ENCODE data around the gene HSD17B8. TPM values are rescaled to one million over a fixed set of nuclear protein-coding genes. Genes with fewer than 3 reads are reported as not detected.
A peak's percentile ranks its signal among the peaks of the same experiment; 100 is the strongest.

The HSD17B8 gene
- total and polyA plus RNA-seq, 2 donors, result 7.6 to 17.3 TPM

DNA sequence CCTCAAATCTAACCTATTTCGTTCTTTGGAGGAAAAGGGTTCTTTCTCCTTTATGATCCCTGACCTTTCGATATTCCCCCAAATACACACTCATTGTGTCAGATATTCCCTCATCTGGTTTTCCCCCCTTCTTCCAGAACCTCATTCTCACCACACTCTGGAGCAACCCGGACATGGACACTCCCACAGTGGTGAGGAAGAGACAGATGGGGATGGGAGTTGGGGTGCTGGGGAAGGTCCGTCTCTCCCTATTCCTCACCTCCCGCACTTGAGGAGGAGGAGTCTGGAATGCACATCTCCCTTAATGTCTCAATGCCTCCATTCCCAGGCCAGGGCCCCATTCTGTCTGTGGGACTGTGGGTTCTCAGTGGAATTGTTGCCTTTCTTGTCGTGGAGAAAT is 2.5 kb upstream of the HSD17B8 start:
- DNase-seq (ENCODE audit: extremely low spot score), result no peak
- Histone ChIP-seq H3K4me1 (ENCODE audit: insufficient read depth) (peaks cover 2% of the 10 kb centered on the region), H3K36me3 (ENCODE audit: insufficient read depth) (no peaks in the 10 kb centered on the region), H3K27ac (ENCODE audit: low read depth) (no peak overlapping the region), H3K4me3 (ENCODE audit: low read depth, low read length) (no peak overlapping the region)
- 80% methylated on average over 6 of the region's 6 CpGs for WGBS

DNA sequence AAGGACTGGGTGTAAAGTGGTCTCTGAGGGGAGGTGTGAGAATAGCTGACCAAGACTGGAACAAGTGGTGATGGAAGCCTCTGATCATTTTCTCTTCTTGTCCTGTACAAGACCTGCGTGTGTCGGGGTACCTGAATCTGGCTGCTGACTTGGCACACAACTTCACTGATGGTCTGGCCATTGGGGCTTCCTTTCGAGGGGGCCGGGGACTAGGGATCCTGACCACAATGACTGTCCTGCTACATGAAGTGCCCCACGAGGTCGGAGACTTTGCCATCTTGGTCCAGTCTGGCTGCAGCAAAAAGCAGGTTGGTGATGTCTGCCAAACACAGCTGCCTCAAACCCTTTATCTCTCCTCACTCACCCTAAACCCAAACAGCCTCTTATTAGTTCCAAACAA is 1.7 kb upstream of the HSD17B8 start:
- H3K4me3 ChIP-seq (ENCODE audit: low read depth, low read length), result no peak overlapping the region
- H3K36me3 ChIP-seq (ENCODE audit: insufficient read depth), result no peaks in the 10 kb centered on the region
- WGBS, result 89% methylated on average over 6 of the region's 6 CpGs
- H3K4me1 ChIP-seq (ENCODE audit: insufficient read depth), result peaks cover 2% of the 10 kb centered on the region
- no peak overlapping the region for H3K27ac ChIP-seq (ENCODE audit: low read depth)
- DNase-seq (ENCODE audit: extremely low spot score), result no peak

DNA sequence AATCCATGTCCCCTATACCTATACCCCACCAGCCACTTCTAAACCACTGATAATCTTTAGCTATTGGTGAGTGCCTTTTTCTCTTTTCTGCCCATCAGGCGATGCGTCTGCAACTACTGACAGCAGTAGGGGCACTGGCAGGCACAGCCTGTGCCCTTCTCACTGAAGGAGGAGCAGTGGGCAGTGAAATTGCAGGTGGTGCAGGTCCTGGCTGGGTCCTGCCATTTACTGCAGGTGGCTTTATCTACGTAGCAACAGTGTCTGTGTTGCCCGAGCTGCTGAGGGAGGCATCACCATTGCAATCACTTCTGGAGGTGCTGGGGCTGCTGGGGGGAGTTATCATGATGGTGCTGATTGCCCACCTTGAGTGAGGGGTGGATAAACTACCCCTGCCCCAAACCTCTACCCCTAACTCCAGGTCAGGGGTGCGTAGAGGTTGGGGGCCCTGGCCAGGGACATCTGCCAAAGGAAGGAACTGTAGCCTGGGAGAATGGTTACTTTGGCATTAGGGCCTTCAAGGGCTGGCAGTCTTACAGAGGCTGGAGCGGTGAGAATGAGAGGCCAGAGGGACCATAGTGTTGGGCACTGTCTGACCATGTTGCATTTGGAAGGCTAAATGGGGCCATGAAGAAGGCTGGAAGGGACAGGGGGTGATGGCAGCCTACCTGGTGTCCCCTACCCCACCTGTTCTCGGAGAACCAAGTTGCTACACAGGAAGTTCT is 851 bp upstream of the HSD17B8 start:
- Histone ChIP-seq H3K27ac (ENCODE audit: low read depth) (no peak overlapping the region), H3K36me3 (ENCODE audit: insufficient read depth) (no peaks in the 10 kb centered on the region), H3K4me3 (ENCODE audit: low read depth, low read length) (no peak overlapping the region), H3K4me1 (ENCODE audit: insufficient read depth) (peaks cover 2% of the 10 kb centered on the region)
- 86% methylated on average over 7 of the region's 7 CpGs for WGBS
- no peak for DNase-seq (ENCODE audit: extremely low spot score)

DNA sequence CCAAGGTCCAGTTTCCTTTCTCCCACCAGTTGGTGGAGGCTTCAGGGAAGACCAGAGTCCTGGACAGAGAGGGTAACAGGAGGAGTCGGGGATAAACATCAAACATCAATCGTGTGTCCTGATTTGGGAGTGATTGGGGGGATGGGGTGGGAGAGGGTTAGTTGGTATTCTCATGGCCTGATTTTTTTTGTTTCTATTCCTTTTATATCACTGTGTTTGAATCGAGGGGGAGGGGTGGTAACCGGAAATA is 365 bp upstream of the HSD17B8 start:
- no peaks in the 10 kb centered on the region for H3K36me3 ChIP-seq (ENCODE audit: insufficient read depth)
- peaks cover 2% of the 10 kb centered on the region for H3K4me1 ChIP-seq (ENCODE audit: insufficient read depth)
- WGBS, result 3% methylated on average over 4 of the region's 4 CpGs
- H3K4me3 ChIP-seq (ENCODE audit: low read depth, low read length), result no peak overlapping the region
- H3K27ac ChIP-seq (ENCODE audit: low read depth), result no peak overlapping the region
- no peak for DNase-seq (ENCODE audit: extremely low spot score)

DNA sequence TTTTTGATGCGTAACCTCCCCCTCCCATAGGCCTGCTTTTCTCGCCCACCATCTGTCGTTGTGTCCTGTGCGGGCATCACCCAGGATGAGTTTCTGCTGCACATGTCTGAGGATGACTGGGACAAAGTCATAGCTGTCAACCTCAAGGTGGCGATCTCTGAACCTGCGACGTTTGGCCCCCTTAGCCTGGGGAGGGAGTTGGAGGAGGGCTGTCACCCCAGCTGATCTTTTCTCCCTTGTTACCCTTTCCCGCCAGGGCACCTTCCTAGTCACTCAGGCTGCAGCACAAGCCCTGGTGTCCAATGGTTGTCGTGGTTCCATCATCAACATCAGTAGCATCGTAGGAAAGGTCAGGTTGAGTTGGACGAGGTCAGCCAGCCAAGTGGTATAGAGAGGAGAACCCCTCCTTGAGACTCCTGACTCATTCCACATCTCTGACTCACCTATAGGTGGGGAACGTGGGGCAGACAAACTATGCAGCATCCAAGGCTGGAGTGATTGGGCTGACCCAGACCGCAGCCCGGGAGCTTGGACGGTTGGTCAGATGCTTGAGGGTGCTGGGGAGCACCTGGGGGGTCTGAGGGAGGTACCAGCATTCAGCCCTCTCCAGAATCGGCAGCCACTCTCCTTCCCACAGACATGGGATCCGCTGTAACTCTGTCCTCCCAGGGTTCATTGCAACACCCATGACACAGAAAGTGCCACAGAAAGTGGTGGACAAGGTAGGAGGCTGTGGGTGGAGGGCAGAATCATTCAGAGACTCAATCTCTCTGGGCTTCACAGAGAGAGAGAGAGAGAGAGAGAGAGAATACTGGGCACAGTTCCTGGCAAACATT is 954 bp downstream of the HSD17B8 start:
- no peak for DNase-seq (ENCODE audit: extremely low spot score)
- no peak overlapping the region for H3K27ac ChIP-seq (ENCODE audit: low read depth)
- H3K4me3 ChIP-seq (ENCODE audit: low read depth, low read length), result no peak overlapping the region
- H3K4me1 ChIP-seq (ENCODE audit: insufficient read depth), result peaks cover 2% of the 10 kb centered on the region
- no peaks in the 10 kb centered on the region for H3K36me3 ChIP-seq (ENCODE audit: insufficient read depth)
- 49% methylated on average over 17 of the region's 17 CpGs for WGBS

DNA sequence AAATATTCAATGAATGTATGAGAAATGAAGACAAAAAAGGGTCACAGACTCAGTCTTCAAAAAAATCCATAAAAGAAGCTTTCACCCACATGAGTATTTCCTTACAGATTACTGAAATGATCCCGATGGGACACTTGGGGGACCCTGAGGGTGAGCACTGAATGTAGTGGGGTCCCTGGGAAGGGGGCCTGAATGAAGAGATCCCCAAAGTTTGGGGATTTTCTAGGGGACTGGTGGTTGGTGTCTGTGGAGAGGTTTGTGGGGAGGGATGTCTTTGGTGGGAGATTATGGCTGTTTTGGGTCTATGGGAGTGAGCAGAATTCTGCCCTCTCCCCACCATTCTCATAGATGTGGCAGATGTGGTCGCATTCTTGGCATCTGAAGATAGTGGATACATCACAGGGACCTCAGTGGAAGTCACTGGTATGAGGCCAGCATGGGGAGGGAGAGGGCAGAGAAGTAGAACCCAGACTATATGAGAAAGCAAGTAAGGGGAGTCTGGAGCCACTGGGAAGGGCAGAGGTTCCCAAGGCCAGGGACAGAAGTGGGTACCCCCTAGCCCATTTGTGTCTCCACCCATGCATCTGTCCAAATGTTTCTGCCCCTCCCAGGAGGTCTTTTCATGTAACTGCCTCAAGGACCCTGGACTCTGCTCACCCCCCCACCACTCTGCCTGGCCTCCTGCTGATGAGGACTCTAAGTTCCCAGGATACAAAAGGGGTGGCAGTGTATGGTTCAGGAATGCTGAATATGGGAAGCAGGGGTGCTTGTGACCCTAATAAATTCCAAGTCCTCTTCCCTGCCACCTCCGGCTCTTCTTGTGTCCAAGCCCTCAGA is 1.8 kb downstream of the HSD17B8 start:
- DNase-seq (ENCODE audit: extremely low spot score), result no peak
- no peak overlapping the region for H3K4me3 ChIP-seq (ENCODE audit: low read depth, low read length)
- WGBS, result 74% methylated on average over 3 of the region's 3 CpGs
- H3K4me1 ChIP-seq (ENCODE audit: insufficient read depth), result peaks cover 2% of the 10 kb centered on the region
- no peaks in the 10 kb centered on the region for H3K36me3 ChIP-seq (ENCODE audit: insufficient read depth)
- no peak overlapping the region for H3K27ac ChIP-seq (ENCODE audit: low read depth)

GRCh38 chr6:33206864-33207551 is 2.6 kb downstream of the HSD17B8 start:
- Histone ChIP-seq H3K4me1 (ENCODE audit: insufficient read depth) (peaks cover 2% of the 10 kb centered on the region), H3K36me3 (ENCODE audit: insufficient read depth) (no peaks in the 10 kb centered on the region), H3K4me3 (ENCODE audit: low read depth, low read length) (no peak overlapping the region), H3K27ac (ENCODE audit: low read depth) (no peak overlapping the region)
- DNase-seq (ENCODE audit: extremely low spot score), result no peak
- WGBS, result 14% methylated on average over 20 of the region's 20 CpGs

GRCh38 chr6:33207552-33208090 is 3.2 kb downstream of the HSD17B8 start:
- H3K4me3 ChIP-seq (ENCODE audit: low read depth, low read length), result peak overlapping the region; percentile 61
- under 1% methylated on average over 29 of the region's 29 CpGs for WGBS
- no peaks in the 10 kb centered on the region for H3K4me1 ChIP-seq (ENCODE audit: insufficient read depth)
- no peak for DNase-seq (ENCODE audit: extremely low spot score)
- H3K27ac ChIP-seq (ENCODE audit: low read depth), result peak overlapping the region; percentile 93
- no peaks in the 10 kb centered on the region for H3K36me3 ChIP-seq (ENCODE audit: insufficient read depth)

DNA sequence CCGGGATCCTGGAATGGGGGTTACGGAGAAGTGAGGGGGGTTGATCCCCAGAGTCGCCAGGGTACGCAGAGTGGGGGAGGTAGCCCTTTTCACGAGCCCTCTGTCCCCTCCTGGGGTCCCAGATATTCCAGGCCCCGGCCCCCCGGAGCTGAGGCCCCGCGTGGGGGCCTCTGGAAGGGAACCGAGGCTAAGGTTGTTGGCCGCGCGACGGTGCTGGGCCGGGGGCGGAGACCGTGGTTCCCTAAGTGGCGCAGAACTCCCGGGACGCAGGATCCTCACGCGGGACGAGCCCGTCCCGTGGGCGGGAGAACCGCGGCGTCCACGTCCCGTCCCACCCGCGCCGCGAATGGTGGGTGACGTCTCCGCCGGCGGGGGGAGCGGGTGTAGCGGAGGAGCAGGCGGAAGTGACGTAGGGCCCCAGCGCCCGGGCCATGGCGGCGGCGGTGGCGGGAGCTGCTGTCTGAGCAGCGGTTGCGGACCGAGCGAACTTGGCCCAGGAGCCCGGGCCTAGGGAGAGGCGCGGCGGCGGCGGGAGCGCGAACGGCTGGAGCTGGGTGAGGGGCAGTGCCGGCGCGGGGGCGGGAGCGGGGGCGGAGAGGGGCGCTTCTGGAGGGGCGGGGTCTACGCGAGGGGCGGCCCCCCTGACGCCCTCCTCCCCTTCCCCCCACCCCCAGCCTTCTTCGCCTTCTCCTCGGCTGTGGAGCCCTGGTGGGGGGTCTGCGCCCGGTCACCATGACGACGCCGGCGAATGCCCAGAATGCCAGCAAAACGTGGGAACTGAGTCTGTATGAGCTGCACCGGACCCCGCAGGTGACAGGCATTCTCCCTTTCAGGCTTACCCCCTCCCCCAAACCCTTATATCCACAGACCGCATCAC is 3.9 kb downstream of the HSD17B8 start, which contains the start of gene RING1:
RING1 (plus strand) TSS at position 410 of the 877 bp plus-strand sequence; CDS start at position 733, 323 bp downstream.
- H3K4me3 ChIP-seq (ENCODE audit: low read depth, low read length), result peak within 1 kb of the TSS; percentile 61
- DNase-seq (ENCODE audit: extremely low spot score), result peak; percentile 62
- H3K4me1 ChIP-seq (ENCODE audit: insufficient read depth), result no peaks in the 10 kb centered on the region
- no peaks in the 10 kb centered on the region for H3K36me3 ChIP-seq (ENCODE audit: insufficient read depth)
- peak within 1 kb of the TSS; percentile 93 for H3K27ac ChIP-seq (ENCODE audit: low read depth)
- WGBS, result under 1% methylated on average over 86 of the region's 86 CpGs

- no peak for DNase-seq (ENCODE audit: extremely low spot score)
- 93% methylated on average over 10 of the region's 10 CpGs for WGBS
Measured at GRCh38 chr6:33209856-33210255, 5.4 kb downstream of the HSD17B8 start.

DNA sequence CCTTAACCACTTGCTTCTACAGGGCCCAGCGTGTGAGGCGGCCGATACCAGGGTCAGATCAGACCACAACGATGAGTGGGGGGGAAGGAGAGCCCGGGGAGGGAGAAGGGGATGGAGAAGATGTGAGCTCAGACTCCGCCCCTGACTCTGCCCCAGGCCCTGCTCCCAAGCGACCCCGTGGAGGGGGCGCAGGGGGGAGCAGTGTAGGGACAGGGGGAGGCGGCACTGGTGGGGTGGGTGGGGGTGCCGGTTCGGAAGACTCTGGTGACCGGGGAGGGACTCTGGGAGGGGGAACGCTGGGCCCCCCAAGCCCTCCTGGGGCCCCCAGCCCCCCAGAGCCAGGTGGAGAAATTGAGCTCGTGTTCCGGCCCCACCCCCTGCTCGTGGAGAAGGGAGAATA is 6.7 kb downstream of the HSD17B8 start:
- Histone ChIP-seq H3K27ac (ENCODE audit: low read depth) (no peak overlapping the region), H3K36me3 (ENCODE audit: insufficient read depth) (no peaks in the 10 kb centered on the region), H3K4me1 (ENCODE audit: insufficient read depth) (no peaks in the 10 kb centered on the region), H3K4me3 (ENCODE audit: low read depth, low read length) (no peak overlapping the region)
- WGBS, result 74% methylated on average over 17 of the region's 17 CpGs
- no peak for DNase-seq (ENCODE audit: extremely low spot score)

More at GRCh38 chr6:33209856-33210255, 5.4 kb downstream of the HSD17B8 start:
- H3K27ac ChIP-seq (ENCODE audit: low read depth), result no peak overlapping the region
- no peaks in the 10 kb centered on the region for H3K36me3 ChIP-seq (ENCODE audit: insufficient read depth)
- H3K4me3 ChIP-seq (ENCODE audit: low read depth, low read length), result no peak overlapping the region
- no peaks in the 10 kb centered on the region for H3K4me1 ChIP-seq (ENCODE audit: insufficient read depth)

DNA sequence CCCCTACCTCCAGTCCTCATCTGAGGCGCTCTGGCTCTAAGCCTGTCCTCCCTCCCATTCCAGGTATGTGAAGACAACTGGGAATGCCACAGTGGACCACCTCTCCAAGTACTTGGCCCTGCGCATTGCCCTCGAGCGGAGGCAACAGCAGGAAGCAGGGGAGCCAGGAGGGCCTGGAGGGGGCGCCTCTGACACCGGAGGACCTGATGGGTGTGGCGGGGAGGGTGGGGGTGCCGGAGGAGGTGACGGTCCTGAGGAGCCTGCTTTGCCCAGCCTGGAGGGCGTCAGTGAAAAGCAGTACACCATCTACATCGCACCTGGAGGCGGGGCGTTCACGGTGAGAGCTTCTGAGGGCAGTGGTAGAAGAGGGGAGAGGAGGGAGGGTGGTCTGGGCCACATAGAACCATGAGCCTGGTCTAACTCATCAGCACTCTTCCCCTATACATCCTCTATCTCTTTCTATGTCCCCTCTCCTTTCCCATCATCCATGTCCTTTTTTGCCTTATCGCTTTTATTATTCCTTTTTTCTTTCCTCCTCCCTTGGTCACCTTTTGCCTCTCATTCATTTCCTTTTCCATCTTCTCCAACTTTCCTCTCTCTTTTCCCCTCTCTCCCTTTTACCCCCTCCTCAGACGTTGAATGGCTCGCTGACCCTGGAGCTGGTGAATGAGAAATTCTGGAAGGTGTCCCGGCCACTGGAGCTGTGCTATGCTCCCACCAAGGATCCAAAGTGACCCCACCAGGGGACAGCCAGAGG is 7.4 kb downstream of the HSD17B8 start:
- H3K27ac ChIP-seq (ENCODE audit: low read depth), result no peak overlapping the region
- DNase-seq (ENCODE audit: extremely low spot score), result no peak
- no peaks in the 10 kb centered on the region for H3K4me1 ChIP-seq (ENCODE audit: insufficient read depth)
- H3K4me3 ChIP-seq (ENCODE audit: low read depth, low read length), result no peak overlapping the region
- 78% methylated on average over 18 of the region's 18 CpGs for WGBS
- no peaks in the 10 kb centered on the region for H3K36me3 ChIP-seq (ENCODE audit: insufficient read depth)

Measured in urinary bladder (tissue), 4 donors.